ENCODE data around the gene NID2. TPM values are rescaled to one million over a fixed set of nuclear protein-coding genes. Genes with fewer than 3 reads are reported as not detected.

Gene NID2
- total RNA-seq, 1 experiment from 2014 or later: 0.31 TPM

- DNase-seq (ENCODE audit: low spot score): no peak
Measured at GRCh38 chr14:52025310-52025709, 43.5 kb downstream of the NID2 start.

- no peak for DNase-seq (ENCODE audit: low spot score)
Measured at GRCh38 chr14:52023518-52023917, 45.3 kb downstream of the NID2 start.

GRCh38 chr14:52021957-52022600, 46.8 kb downstream of the NID2 start:
- DNase-seq (ENCODE audit: low spot score): no peak

- DNase-seq (ENCODE audit: low spot score): no peak
Measured at GRCh38 chr14:52020866-52021717, 47.8 kb downstream of the NID2 start.

- peak; percentile 5 for DNase-seq (ENCODE audit: low spot score)
Measured at GRCh38 chr14:52020161-52020714, 48.6 kb downstream of the NID2 start.

GRCh38 chr14:52018970-52019369, 49.9 kb downstream of the NID2 start:
- no peak for DNase-seq (ENCODE audit: low spot score)

GRCh38 chr14:52018252-52018651, 50.6 kb downstream of the NID2 start:
- DNase-seq (ENCODE audit: low spot score): peak; percentile 31

- peak; percentile 16 for DNase-seq (ENCODE audit: low spot score)
Measured at GRCh38 chr14:52015411-52016030, 53.3 kb downstream of the NID2 start.

GRCh38 chr14:52014601-52015267, 54.1 kb downstream of the NID2 start:
- DNase-seq (ENCODE audit: low spot score): no peak

- no peak for DNase-seq (ENCODE audit: low spot score)
Measured at GRCh38 chr14:52013984-52014600, 54.8 kb downstream of the NID2 start.

GRCh38 chr14:52012635-52013034, 56.2 kb downstream of the NID2 start:
- no peak for DNase-seq (ENCODE audit: low spot score)

GRCh38 chr14:52011523-52011922, 57.3 kb downstream of the NID2 start:
- DNase-seq (ENCODE audit: low spot score): no peak

GRCh38 chr14:52010173-52010693, 58.6 kb downstream of the NID2 start:
- DNase-seq (ENCODE audit: low spot score): no peak

GRCh38 chr14:52008136-52008535, 60.7 kb downstream of the NID2 start:
- no peak for DNase-seq (ENCODE audit: low spot score)

- no peak for DNase-seq (ENCODE audit: low spot score)
Measured at GRCh38 chr14:52007637-52008036, 61.2 kb downstream of the NID2 start.

- DNase-seq (ENCODE audit: low spot score): no peak
Measured at GRCh38 chr14:52007211-52007610, 61.6 kb downstream of the NID2 start.

GRCh38 chr14:52006361-52006760, 62.5 kb downstream of the NID2 start:
- no peak for DNase-seq (ENCODE audit: low spot score)

- no peak for DNase-seq (ENCODE audit: low spot score)
Measured at GRCh38 chr14:52005625-52006024, 63.2 kb downstream of the NID2 start.

GRCh38 chr14:52003324-52003723, 65.5 kb downstream of the NID2 start:
- no peak for DNase-seq (ENCODE audit: low spot score)

- DNase-seq (ENCODE audit: low spot score): no peak
Measured at GRCh38 chr14:52002542-52002941, 66.3 kb downstream of the NID2 start.

GRCh38 chr14:52000696-52001095, 68.2 kb downstream of the NID2 start:
- no peak for DNase-seq (ENCODE audit: low spot score)
